Measurements from ENCODE around the gene AK5.

The AK5 gene

GRCh38 chr1:77316006-77316405 lies 34.2 kb downstream of the AK5 start:
- Mint-ChIP-seq H3K36me3 (peaks cover 28% of the 10 kb centered on the region), H3K27ac (no peak overlapping the region)

DNA sequence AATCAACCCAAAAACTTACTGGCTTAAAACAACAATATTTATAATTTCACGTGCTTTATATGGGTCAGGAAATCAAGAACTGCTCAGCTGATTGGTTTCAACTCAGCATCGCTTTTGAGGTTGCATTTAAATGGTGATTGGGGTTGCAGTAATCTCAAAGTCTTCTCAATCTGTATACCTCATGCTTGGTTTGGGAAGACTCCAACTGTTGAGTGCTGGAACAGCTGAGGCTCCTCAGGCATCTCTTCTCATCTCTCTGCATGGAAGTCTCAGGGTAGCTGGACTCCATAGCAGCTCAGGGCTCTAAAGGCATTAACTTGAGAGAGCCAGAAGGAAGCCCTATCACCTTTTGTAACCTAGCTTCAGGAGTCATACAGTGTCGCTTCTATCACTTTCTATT lies 35.1 kb downstream of the AK5 start:
- peaks cover 8% of the 10 kb centered on the region for H3K9me3 Mint-ChIP-seq
- no peaks in the 10 kb centered on the region for H3K27me3 Mint-ChIP-seq
- H3K27ac Mint-ChIP-seq, result no peak overlapping the region
- H3K36me3 Mint-ChIP-seq, result peaks cover 27% of the 10 kb centered on the region
- H3K4me3 Mint-ChIP-seq, result no peak overlapping the region
- H3K4me1 Mint-ChIP-seq, result peaks cover 36% of the 10 kb centered on the region

More at GRCh38 chr1:77316006-77316405, 34.2 kb downstream of the AK5 start:
- H3K27me3 Mint-ChIP-seq, result no peaks in the 10 kb centered on the region
- peaks cover 8% of the 10 kb centered on the region for H3K9me3 Mint-ChIP-seq
- H3K4me1 Mint-ChIP-seq, result peaks cover 38% of the 10 kb centered on the region
- no peak overlapping the region for H3K4me3 Mint-ChIP-seq

GRCh38 chr1:77319036-77319705 lies 37.4 kb downstream of the AK5 start:
- H3K4me3 Mint-ChIP-seq, result no peak overlapping the region
- no peaks in the 10 kb centered on the region for H3K27me3 Mint-ChIP-seq

DNA sequence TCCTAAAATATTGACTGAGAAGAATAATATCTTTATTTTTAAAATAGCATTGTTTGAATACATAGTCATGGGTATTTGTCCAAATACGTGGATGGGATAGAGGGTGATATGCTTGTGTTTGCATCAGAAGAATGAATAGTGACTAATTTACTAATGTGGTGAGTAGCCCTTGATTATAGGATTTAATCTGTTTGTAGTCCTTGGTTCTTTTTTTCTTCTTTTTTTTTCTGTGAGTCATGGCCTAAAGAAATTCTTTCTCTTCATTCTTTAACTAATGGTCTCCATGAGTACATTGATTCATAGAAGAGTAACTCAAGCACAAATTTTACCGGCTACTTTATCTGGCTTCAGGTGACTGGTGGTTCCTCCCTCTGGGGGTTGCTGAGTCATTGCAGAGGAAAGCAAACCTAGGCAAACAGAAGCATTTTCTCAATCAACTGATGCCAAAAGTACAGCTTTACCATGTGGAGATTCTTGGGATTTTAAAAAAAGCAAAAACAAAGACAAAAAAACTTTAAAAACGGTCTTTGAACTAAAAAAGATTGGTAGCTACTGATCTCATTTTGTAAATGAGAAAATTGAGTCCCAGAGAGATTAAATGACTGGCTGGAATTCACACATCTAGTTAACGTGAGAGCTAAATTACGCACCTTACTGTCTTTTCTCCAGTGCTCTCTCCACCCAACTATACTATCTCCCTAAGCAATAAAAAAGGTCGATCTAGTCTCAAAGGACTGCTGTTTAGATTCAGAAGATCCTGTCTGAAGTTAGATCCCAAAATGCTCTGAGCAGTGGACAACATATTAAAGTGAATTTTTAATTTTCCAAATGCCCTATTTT lies 40.5 kb downstream of the AK5 start:
- H3K9me3 Mint-ChIP-seq, result peaks cover 8% of the 10 kb centered on the region
- peak overlapping the region; percentile 51 for H3K27ac Mint-ChIP-seq
- peaks cover 35% of the 10 kb centered on the region for H3K4me1 Mint-ChIP-seq
- H3K36me3 Mint-ChIP-seq, result peaks cover 23% of the 10 kb centered on the region
- H3K4me3 Mint-ChIP-seq, result no peak overlapping the region
- no peaks in the 10 kb centered on the region for H3K27me3 Mint-ChIP-seq

More at GRCh38 chr1:77319036-77319705, 37.4 kb downstream of the AK5 start:
- H3K4me1 Mint-ChIP-seq, result peaks cover 23% of the 10 kb centered on the region
- H3K9me3 Mint-ChIP-seq, result peaks cover 8% of the 10 kb centered on the region
- H3K36me3 Mint-ChIP-seq, result peaks cover 23% of the 10 kb centered on the region
- H3K27ac Mint-ChIP-seq, result peak overlapping the region; percentile 6

- Mint-ChIP-seq H3K36me3 (peaks cover 30% of the 10 kb centered on the region), H3K4me1 (peaks cover 30% of the 10 kb centered on the region), H3K9me3 (peaks cover 12% of the 10 kb centered on the region), H3K27me3 (no peaks in the 10 kb centered on the region), H3K27ac (no peak overlapping the region), H3K4me3 (no peak overlapping the region)
These were observed 51.7 kb downstream of the AK5 start for GRCh38 chr1:77333501-77333900.

DNA sequence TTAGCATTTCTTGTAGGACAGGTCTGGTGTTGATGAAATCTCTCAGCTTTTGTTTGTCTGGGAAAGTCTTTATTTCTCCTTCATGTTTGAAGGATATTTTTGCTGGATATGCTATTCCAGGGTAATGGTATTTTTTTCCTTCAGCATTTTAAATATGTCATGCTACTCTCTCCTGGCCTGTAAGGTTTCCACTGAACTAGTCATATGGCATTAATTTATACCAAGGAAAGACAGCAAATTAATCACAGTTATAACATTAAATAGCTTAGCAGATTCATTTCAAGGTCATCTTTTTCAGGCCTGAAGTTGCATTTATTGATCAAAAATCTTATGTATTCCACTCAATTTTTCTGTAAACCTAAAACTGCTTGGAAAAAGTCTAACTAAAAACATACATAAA lies 54.9 kb downstream of the AK5 start:
- H3K27ac Mint-ChIP-seq, result no peak overlapping the region
- peaks cover 23% of the 10 kb centered on the region for H3K4me1 Mint-ChIP-seq
- H3K4me3 Mint-ChIP-seq, result no peak overlapping the region
- H3K36me3 Mint-ChIP-seq, result peaks cover 40% of the 10 kb centered on the region
- peaks cover 12% of the 10 kb centered on the region for H3K9me3 Mint-ChIP-seq
- no peaks in the 10 kb centered on the region for H3K27me3 Mint-ChIP-seq

GRCh38 chr1:77339326-77339725 lies 57.5 kb downstream of the AK5 start:
- Mint-ChIP-seq H3K36me3 (peaks cover 40% of the 10 kb centered on the region), H3K4me1 (peaks cover 37% of the 10 kb centered on the region), H3K4me3 (no peak overlapping the region), H3K9me3 (peaks cover 9% of the 10 kb centered on the region), H3K27me3 (no peaks in the 10 kb centered on the region), H3K27ac (no peak overlapping the region)

DNA sequence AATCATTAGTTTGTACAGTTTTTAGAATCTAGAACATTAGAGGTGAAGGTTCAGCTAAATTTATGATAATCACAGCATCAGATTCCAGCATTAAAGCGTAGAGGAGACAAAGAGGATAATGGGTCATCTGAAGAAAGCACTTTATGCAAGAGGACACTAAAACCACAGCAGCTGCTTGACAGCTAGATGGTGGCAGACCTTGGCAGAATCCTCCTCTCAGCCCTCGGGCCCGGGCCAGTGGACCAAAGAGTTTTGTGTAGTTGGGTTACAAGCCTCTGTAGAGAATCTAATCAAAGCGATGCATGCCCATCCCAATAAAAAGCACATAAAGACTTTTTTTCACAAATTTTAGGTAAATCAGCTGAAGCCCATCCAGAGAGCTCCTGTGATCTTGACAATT lies 59.4 kb downstream of the AK5 start:
- H3K27ac Mint-ChIP-seq, result no peak overlapping the region
- H3K9me3 Mint-ChIP-seq, result no peaks in the 10 kb centered on the region
- peaks cover 31% of the 10 kb centered on the region for H3K4me1 Mint-ChIP-seq
- no peaks in the 10 kb centered on the region for H3K27me3 Mint-ChIP-seq
- no peak overlapping the region for H3K4me3 Mint-ChIP-seq
- peaks cover 36% of the 10 kb centered on the region for H3K36me3 Mint-ChIP-seq

DNA sequence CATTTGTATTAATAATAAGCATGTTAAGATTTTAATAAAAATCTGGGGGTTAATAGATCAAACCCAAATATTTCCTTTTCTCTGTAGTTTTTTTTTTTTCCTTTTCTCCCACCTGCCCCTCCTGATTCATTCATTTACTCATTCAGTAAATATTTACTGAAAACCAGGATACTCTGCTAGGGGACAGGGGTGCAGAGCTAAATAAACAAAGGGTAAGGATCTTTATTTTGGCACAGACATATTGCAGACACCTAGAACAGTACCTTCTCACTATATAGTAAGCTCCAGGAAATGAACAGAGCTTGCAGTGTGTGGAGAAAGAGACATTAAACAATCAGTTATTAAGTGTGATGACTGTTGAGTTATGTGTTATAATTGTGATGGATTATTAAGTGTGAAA lies 60.9 kb downstream of the AK5 start:
- H3K9me3 Mint-ChIP-seq, result no peaks in the 10 kb centered on the region
- no peaks in the 10 kb centered on the region for H3K27me3 Mint-ChIP-seq
- H3K27ac Mint-ChIP-seq, result no peak overlapping the region
- H3K4me1 Mint-ChIP-seq, result peaks cover 38% of the 10 kb centered on the region
- H3K36me3 Mint-ChIP-seq, result peaks cover 38% of the 10 kb centered on the region
- H3K4me3 Mint-ChIP-seq, result no peak overlapping the region

- Mint-ChIP-seq H3K36me3 (peaks cover 37% of the 10 kb centered on the region), H3K9me3 (no peaks in the 10 kb centered on the region), H3K4me3 (no peak overlapping the region), H3K27ac (peak overlapping the region; percentile 49), H3K4me1 (peaks cover 51% of the 10 kb centered on the region), H3K27me3 (no peaks in the 10 kb centered on the region)
These were observed 65.8 kb downstream of the AK5 start for GRCh38 chr1:77347646-77348045.

DNA sequence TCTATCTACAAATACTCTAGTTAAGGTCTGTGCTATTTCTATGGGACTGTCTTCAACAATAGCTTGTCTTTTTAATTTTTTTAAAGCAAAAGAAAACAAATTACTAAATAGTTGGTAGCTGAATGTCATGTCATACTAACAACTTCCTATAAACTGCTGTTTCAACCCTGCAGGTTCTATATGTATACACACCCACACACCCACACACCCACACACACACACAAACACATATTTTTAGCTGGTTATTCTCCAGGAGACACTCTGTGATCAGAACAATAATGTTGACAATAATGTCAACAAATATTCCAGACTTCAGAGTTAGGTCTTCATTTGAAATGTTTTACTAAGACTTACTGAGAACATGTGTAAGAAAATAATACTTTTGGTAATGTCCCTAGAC lies 66.7 kb downstream of the AK5 start:
- no peak overlapping the region for H3K4me3 Mint-ChIP-seq
- H3K27ac Mint-ChIP-seq, result peak overlapping the region; percentile 9
- peaks cover 33% of the 10 kb centered on the region for H3K36me3 Mint-ChIP-seq
- H3K9me3 Mint-ChIP-seq, result no peaks in the 10 kb centered on the region
- no peaks in the 10 kb centered on the region for H3K27me3 Mint-ChIP-seq
- H3K4me1 Mint-ChIP-seq, result peaks cover 46% of the 10 kb centered on the region

DNA sequence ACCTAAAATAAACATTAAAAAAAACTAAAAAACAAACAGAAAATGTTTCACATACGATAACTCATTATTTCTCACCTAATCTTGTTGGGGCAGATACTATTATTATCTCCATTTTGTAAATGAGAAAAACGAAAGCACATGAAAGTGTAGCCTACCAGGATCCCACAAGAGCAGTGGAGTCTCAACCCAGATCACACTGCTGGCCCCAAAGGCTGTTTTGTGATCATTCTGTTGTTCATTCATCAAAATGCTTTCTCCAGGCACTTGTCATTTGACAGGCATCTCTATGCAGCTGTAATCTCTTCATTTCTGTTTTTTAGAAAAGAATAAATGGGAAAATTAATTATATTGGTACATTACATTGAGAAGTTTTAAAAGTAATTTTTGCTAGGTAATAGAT lies 67.5 kb downstream of the AK5 start:
- peaks cover 31% of the 10 kb centered on the region for H3K36me3 Mint-ChIP-seq
- no peak overlapping the region for H3K4me3 Mint-ChIP-seq
- H3K9me3 Mint-ChIP-seq, result no peaks in the 10 kb centered on the region

GRCh38 chr1:77350012-77350770 lies 68.4 kb downstream of the AK5 start:
- Mint-ChIP-seq H3K27me3 (no peaks in the 10 kb centered on the region), H3K4me1 (peaks cover 50% of the 10 kb centered on the region), H3K36me3 (peaks cover 30% of the 10 kb centered on the region), H3K27ac (no peak overlapping the region), H3K9me3 (no peaks in the 10 kb centered on the region), H3K4me3 (no peak overlapping the region)

More for the DNA sequence above, 67.5 kb downstream of the AK5 start:
- no peak overlapping the region for H3K27ac Mint-ChIP-seq
- peaks cover 47% of the 10 kb centered on the region for H3K4me1 Mint-ChIP-seq
- no peaks in the 10 kb centered on the region for H3K27me3 Mint-ChIP-seq

GRCh38 chr1:77354536-77354935 lies 72.7 kb downstream of the AK5 start:
- H3K27ac Mint-ChIP-seq, result no peak overlapping the region
- peaks cover 27% of the 10 kb centered on the region for H3K4me1 Mint-ChIP-seq
- no peak overlapping the region for H3K4me3 Mint-ChIP-seq
- H3K9me3 Mint-ChIP-seq, result no peaks in the 10 kb centered on the region
- H3K36me3 Mint-ChIP-seq, result peaks cover 26% of the 10 kb centered on the region
- H3K27me3 Mint-ChIP-seq, result no peaks in the 10 kb centered on the region

DNA sequence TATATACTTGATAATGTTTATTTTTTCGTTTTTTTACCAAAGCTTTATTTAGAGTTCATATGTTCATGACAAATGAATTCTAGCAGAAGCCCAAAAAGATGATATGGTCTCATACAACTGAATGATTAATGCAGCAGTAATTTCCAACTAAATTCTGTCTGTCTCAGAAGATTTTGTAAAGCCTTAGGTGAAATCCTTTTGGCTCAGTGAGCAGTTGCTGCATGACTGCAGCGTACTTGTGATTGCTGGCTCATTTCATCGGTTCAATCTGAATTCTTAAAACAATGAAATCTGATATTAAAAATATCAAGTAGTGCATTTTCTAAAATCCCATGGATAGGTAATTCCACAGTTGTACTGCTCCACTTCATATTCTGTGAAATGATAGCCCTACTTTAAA lies 73.2 kb downstream of the AK5 start:
- peaks cover 29% of the 10 kb centered on the region for H3K4me1 Mint-ChIP-seq
- peak overlapping the region; percentile 35 for H3K27ac Mint-ChIP-seq
- no peak overlapping the region for H3K4me3 Mint-ChIP-seq
- no peaks in the 10 kb centered on the region for H3K27me3 Mint-ChIP-seq
- peaks cover 23% of the 10 kb centered on the region for H3K36me3 Mint-ChIP-seq
- H3K9me3 Mint-ChIP-seq, result no peaks in the 10 kb centered on the region

- H3K27me3 Mint-ChIP-seq, result no peaks in the 10 kb centered on the region
- peaks cover 25% of the 10 kb centered on the region for H3K36me3 Mint-ChIP-seq
- H3K27ac Mint-ChIP-seq, result no peak overlapping the region
- no peak overlapping the region for H3K4me3 Mint-ChIP-seq
- peaks cover 34% of the 10 kb centered on the region for H3K4me1 Mint-ChIP-seq
- H3K9me3 Mint-ChIP-seq, result no peaks in the 10 kb centered on the region
These were observed 74.3 kb downstream of the AK5 start for GRCh38 chr1:77356136-77356535.

Data from activated naive CD4-positive, alpha-beta T cell treated with anti-CD3 and anti-CD28 coated beads, Interleukin-2, amount 50 U/mL, for 24 hours (primary cell).